Heart left ventricle (tissue), 16 donors: ENCODE data around the gene RGP1. TPM values are rescaled to one million over a fixed set of nuclear protein-coding genes. Genes with fewer than 3 reads are reported as not detected.

Source experiments
- ATAC-seq, 4 donors: fragments of 200-7000 bp; cut with Tn5 transposase; one replicate each; pipeline ENCODE4 v1.9.1; 2020 to 2022; ENCODE audit warnings: moderate library complexity in 4 of 4, mild to moderate bottlenecking in 3 of 4, moderate number of reproducible peaks in 1 of 4
- DNase-seq, 5 donors: peaks; one replicate each; pipeline ENCODE4 v3.0.0-alpha.2; 2020
- H3K27ac ChIP-seq, 12 donors: fragments of 200-600 bp; sonication (generic) in 4 of 12; one replicate each; pipeline versions ENCODE4 v1.5.0 to v1.8.0; 2016 to 2022; ENCODE audit warnings: mild to moderate bottlenecking in 2 of 12
- H3K27me3 ChIP-seq, 9 donors: fragments of 200-600 bp; sonication (generic) in 2 of 9; one replicate each; pipeline versions ENCODE4 v1.5.1 to v1.8.0; 2016 to 2022; ENCODE audit warnings: mild to moderate bottlenecking in 3 of 9
- H3K36me3 ChIP-seq, 9 donors: fragments of 200-600 bp; sonication (generic) in 2 of 9; one replicate each; pipeline versions ENCODE4 v1.5.0 to v1.8.0; 2018 to 2022; ENCODE audit warnings: mild to moderate bottlenecking in 2 of 9
- H3K4me1 ChIP-seq, 12 donors: fragments of 200-600 bp; sonication (generic) in 4 of 12; one replicate each; pipeline versions ENCODE4 v1.5.0 to v1.8.0; 2016 to 2022; ENCODE audit warnings: mild to moderate bottlenecking in 3 of 12
- H3K4me3 ChIP-seq, 12 donors: fragments of 200-600 bp; sonication (generic) in 4 of 12; one replicate each; pipeline versions ENCODE4 v1.5.0 to v1.8.0; 2017 to 2022; ENCODE audit warnings: mild to moderate bottlenecking in 9 of 12, moderate library complexity in 4 of 12
- H3K9me3 ChIP-seq, 12 donors: fragments of 200-600 bp; sonication (generic) in 4 of 12; one replicate each; pipeline versions ENCODE4 v1.5.0 to v1.8.0; 2016 to 2022; ENCODE audit warnings: mild to moderate bottlenecking in 1 of 12
- POLR2A ChIP-seq, 2 donors: fragments of 450-650 bp; IDR thresholded peaks; one replicate each; pipeline ENCODE4 v1.6.1; 2017; ENCODE audit warnings: antibody characterized with exemption in 2 of 2, mild to moderate bottlenecking in 2 of 2, moderate library complexity in 2 of 2
- WGBS, 4 donors: extraction: QIAGEN DNeasy Blood & Tissue Kit in 2 of 4; methylation state at CpG; one replicate each; pipeline versions ENCODE4 v1.1.5 to v1.1.7; 2013 to 2018; 5-methylcytosine and 5-hydroxymethylcytosine counted together
- intact Hi-C, 10 donors: fragments of 100-400 bp; cut with DNase I; formaldehyde crosslinking; loops; one replicate each; pipeline versions ENCODE4 v1.11.1 to v1.14.2; 2022
- polyA plus RNA-seq, 2 donors: library from polyadenylated mRNA; stranded (reverse); fragments of 200-250 nt; gene quantifications; one replicate each; pipeline ENCODE4 v1.2.3, GENCODE V29; 2013
- total RNA-seq, 9 donors: library from RNA; depleted of rRNA in 2 of 9; stranded (reverse); fragments of >200 nt in 2 of 9; fragmentation: NEBNext Ultra II Directional in 3 of 9; extraction: Animal tissue kit (Norgen Biotek cat#: 25700) in 3 of 9; gene quantifications; one replicate each; pipeline versions ENCODE4 v1.1.0 to v1.2.4, GENCODE V29; 2016 to 2023
- TF ChIP-seq, protein P1 (sequence below), 12 donors: fragments of 200-600 bp; sonication (generic) in 4 of 12; IDR thresholded peaks; one replicate each; pipeline versions ENCODE4 v1.5.0 to v1.8.0; 2018 to 2022; ENCODE audit warnings: antibody characterized with exemption in 12 of 12, mild to moderate bottlenecking in 5 of 12
- donor health status: ischemic (EF 13 %, LVEDD 7.1; RV severe dilation, severe dysfunction).
- donor health status: healthy with polysubstance abuse.
- donor health status: DM: no; HTN: yes; CAD: no.
- donor health status: DM: no; HTN: no; CAD: no.
- donor health status: ischemic (EF 25% LVEDD 6.9; RV normal size, moderate dysfunction).
- donor health status: ischemic (EF 25% LVEDD 5.7; RV mildly dilated, moderate dysfunction).
- donor health status: healthy.
- donor health status: DM: yes; HTN: yes; CAD: no.
- donor health status: ischemic (EF 35%, LVEDD 5.7; RV mildly dilated, moderate dysfunction).
- donor health status: nonischemic (EF 11% LVEDD 7.7; RV severe dilation, severe dysfunction).
- donor health status: DM: yes; HTN: yes; CAD: no.
- donor health status: PGD.
- donor health status: ischemic (EF 29% LVEDD 5.4; RV normal size, mild dysfunction).
- donor health status: nonischemic (EF 23%, LVEDD 6.1; RV moderate dilation, normal function).

Gene RGP1
- total and polyA plus RNA-seq, 11 donors, result 14.7 to 38.8 (median 30.7) TPM

- Histone ChIP-seq H3K27ac (no peak overlapping the region), H3K4me1 (peaks cover 0 to 50% (median 42%) of the 10 kb centered on the region in 12 donors), H3K36me3 (peaks cover 0 to 76% (median 67%) of the 10 kb centered on the region in 9 donors), H3K9me3 (no peaks in the 10 kb centered on the region), H3K4me3 (no peak overlapping the region), H3K27me3 (no peaks in the 10 kb centered on the region)
- TF ChIP-seq, protein P1, sequence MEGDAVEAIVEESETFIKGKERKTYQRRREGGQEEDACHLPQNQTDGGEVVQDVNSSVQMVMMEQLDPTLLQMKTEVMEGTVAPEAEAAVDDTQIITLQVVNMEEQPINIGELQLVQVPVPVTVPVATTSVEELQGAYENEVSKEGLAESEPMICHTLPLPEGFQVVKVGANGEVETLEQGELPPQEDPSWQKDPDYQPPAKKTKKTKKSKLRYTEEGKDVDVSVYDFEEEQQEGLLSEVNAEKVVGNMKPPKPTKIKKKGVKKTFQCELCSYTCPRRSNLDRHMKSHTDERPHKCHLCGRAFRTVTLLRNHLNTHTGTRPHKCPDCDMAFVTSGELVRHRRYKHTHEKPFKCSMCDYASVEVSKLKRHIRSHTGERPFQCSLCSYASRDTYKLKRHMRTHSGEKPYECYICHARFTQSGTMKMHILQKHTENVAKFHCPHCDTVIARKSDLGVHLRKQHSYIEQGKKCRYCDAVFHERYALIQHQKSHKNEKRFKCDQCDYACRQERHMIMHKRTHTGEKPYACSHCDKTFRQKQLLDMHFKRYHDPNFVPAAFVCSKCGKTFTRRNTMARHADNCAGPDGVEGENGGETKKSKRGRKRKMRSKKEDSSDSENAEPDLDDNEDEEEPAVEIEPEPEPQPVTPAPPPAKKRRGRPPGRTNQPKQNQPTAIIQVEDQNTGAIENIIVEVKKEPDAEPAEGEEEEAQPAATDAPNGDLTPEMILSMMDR (IDR thresholded peaks at IDR 0.05), result no peak
- 52 to 61% (median 58%) methylated on average over 2 of the region's 2 CpGs for WGBS, 4 donors
- ATAC-seq (no peak), DNase-seq (no peak)
- intact Hi-C loops, result no loop called here
Measured at GRCh38 chr9:35743452-35743851, 5.6 kb upstream of the RGP1 start.

GRCh38 chr9:35743880-35744518 is 5.1 kb upstream of the RGP1 start:
- WGBS, 4 donors, result 58 to 65% (median 63%) methylated on average over 8 of the region's 8 CpGs
- no peak for DNase-seq
- intact Hi-C loops, result no loop called here
- peak overlapping the region in 4 of 12 donors; percentile 13 to 65 (median 28) for H3K27ac ChIP-seq
- no peaks in the 10 kb centered on the region for H3K9me3 ChIP-seq
- no peak for TF ChIP-seq POLR2A (IDR thresholded peaks at IDR 0.05)
- H3K27me3 ChIP-seq, result no peaks in the 10 kb centered on the region
- H3K4me3 ChIP-seq, result no peak overlapping the region
- peaks cover 0 to 71% (median 62%) of the 10 kb centered on the region in 9 donors for H3K36me3 ChIP-seq
- ATAC-seq, result no peak
- H3K4me1 ChIP-seq, result peaks cover 0 to 50% (median 42%) of the 10 kb centered on the region in 12 donors

- no peak for DNase-seq
- TF ChIP-seq, protein P1 (IDR thresholded peaks at IDR 0.05), result no peak
- TF ChIP-seq POLR2A (IDR thresholded peaks at IDR 0.05), result no peak
- WGBS, 4 donors, result 14 to 33% (median 21%) methylated on average over 1 of the region's 1 CpG
- Histone ChIP-seq H3K27ac (peak overlapping the region in 3 of 12 donors; percentile 1 to 65 (median 5)), H3K9me3 (no peaks in the 10 kb centered on the region), H3K4me1 (peaks cover 2 to 60% (median 50%) of the 10 kb centered on the region in 12 donors), H3K4me3 (peak overlapping the region in 9 of 12 donors; percentile 71 to 99 (median 91)), H3K36me3 (peaks cover 0 to 58% (median 49%) of the 10 kb centered on the region in 9 donors), H3K27me3 (no peaks in the 10 kb centered on the region)
- ATAC-seq, result no peak
- intact Hi-C loops, result loop anchor here in 3 of 10 donors (5.0 kb wide), 2 partner anchors 83 to 88 kb away; partner anchors contain the start of genes CCDC107 (in 2 of the 3) and RMRP (in 2 of the 3)
Measured at GRCh38 chr9:35745569-35745968, 3.5 kb upstream of the RGP1 start.

GRCh38 chr9:35746583-35746982 is 2.5 kb upstream of the RGP1 start:
- H3K9me3 ChIP-seq, result no peaks in the 10 kb centered on the region
- H3K4me1 ChIP-seq, result peaks cover 2 to 66% (median 52%) of the 10 kb centered on the region in 12 donors
- intact Hi-C loops, result loop anchor here in 4 of 10 donors (2.0 to 5.0 kb wide), 3 partner anchors 14 to 89 kb away; partner anchors contain the start of genes CCDC107 (in 2 of the 4), RMRP (in 2 of the 4), CREB3 (in 1 of the 4) and TLN1 (in 1 of the 4)
- 25 to 32% (median 32%) methylated on average over 3 of the region's 3 CpGs for WGBS, 4 donors
- peak overlapping the region; percentile 71 to 99 (median 88) for H3K4me3 ChIP-seq
- TF ChIP-seq POLR2A (IDR thresholded peaks at IDR 0.05), result no peak
- TF ChIP-seq, protein P1 (IDR thresholded peaks at IDR 0.05), result no peak
- DNase-seq (no peak), ATAC-seq (no peak)
- H3K27ac ChIP-seq, result peak overlapping the region in 6 of 12 donors; percentile 1 to 98 (median 92)
- no peaks in the 10 kb centered on the region for H3K27me3 ChIP-seq
- H3K36me3 ChIP-seq, result peaks cover 0 to 59% (median 49%) of the 10 kb centered on the region in 9 donors
